Activated CD8-positive, alpha-beta T cell treated with anti-CD3 and anti-CD28 coated beads for 36 hours (primary cell): ENCODE measurements around the gene DCXR. TPM values are rescaled to one million over a fixed set of nuclear protein-coding genes. Genes with fewer than 3 reads are reported as not detected.

Experiments used
- ATAC-seq: fragments of 200-7000 bp; cut with Tn5 transposase; one replicate; pipeline ENCODE4 v1.10.0; 2021; ENCODE audit warnings: mild to moderate bottlenecking, moderate library complexity
- CTCF ChIA-PET: fragments of 350-600 bp; sonication (Branson Sonifier 250); formaldehyde crosslinking; loops from one replicate; lab custom pipeline; 2021; ENCODE audit warnings: antibody characterized with exemption; lab: Charles Lee
- POLR2A ChIA-PET: fragments of 350-600 bp; sonication (Branson Sonifier 250); formaldehyde crosslinking; loops from one replicate; lab custom pipeline; 2021; ENCODE audit warnings: antibody characterized with exemption; lab: Charles Lee
- DNase-seq: peaks from one replicate; pipeline ENCODE4 v3.0.0-alpha.2; 2020
- H3K27ac Mint-ChIP-seq: one replicate; pipeline ENCODE4 v1.8.0; 2021; ENCODE audit warnings: mild to moderate bottlenecking, mixed read lengths
- H3K27me3 Mint-ChIP-seq: one replicate; pipeline ENCODE4 v1.8.0; 2021; ENCODE audit warnings: mixed read lengths
- H3K36me3 Mint-ChIP-seq: one replicate; pipeline ENCODE4 v1.8.0; 2021; ENCODE audit warnings: low read depth, mixed read lengths
- H3K4me1 Mint-ChIP-seq: one replicate; pipeline ENCODE4 v1.8.0; 2021; ENCODE audit warnings: low read depth, mixed read lengths
- H3K4me3 Mint-ChIP-seq: one replicate; pipeline ENCODE4 v1.8.0; 2021; ENCODE audit warnings: mild to moderate bottlenecking, moderate library complexity, mixed read lengths
- H3K9me3 Mint-ChIP-seq: one replicate; pipeline ENCODE4 v1.8.0; 2021; ENCODE audit warnings: mixed read lengths
- CTCF ChIP-seq: fragments of 200-600 bp; IDR thresholded peaks from one replicate; pipeline ENCODE4 v1.8.0; 2022; ENCODE audit warnings: antibody characterized with exemption, mild to moderate bottlenecking
- intact Hi-C: fragments of 100-400 bp; cut with micrococcal nuclease; formaldehyde crosslinking; loops from one replicate; pipeline ENCODE4 v1.10.0; 2022
- total RNA-seq, 2 experiments: library from RNA; stranded (reverse); gene quantifications; one replicate each; pipeline ENCODE4 v1.2.3, GENCODE V29; 2021

Gene DCXR
- total RNA-seq, 2 experiments from 2014 or later: 99.2 to 101 TPM

GRCh38 chr17:82035488-82035887 lies 2.0 kb downstream of the DCXR start:
- CTCF ChIA-PET: interaction anchor here (1.3 to 4.5 kb wide), 3 partner anchors 14 to 76 kb away, joined by 3 to 40 read pairs (median 7); partner anchors contain the start of genes CENPX and LRRC45
- Mint-ChIP-seq H3K27me3 (no peaks in the 10 kb centered on the region), H3K27ac (no peak overlapping the region), H3K4me1 (peaks cover 16% of the 10 kb centered on the region), H3K36me3 (peaks cover 6% of the 10 kb centered on the region), H3K4me3 (peak overlapping the region; percentile 57), H3K9me3 (no peaks in the 10 kb centered on the region)
- no peak for TF ChIP-seq CTCF
- DNase-seq (no peak), ATAC-seq (no peak)
- intact Hi-C loops: no loop called here
- POLR2A ChIA-PET: interaction anchor here (1.0 to 2.1 kb wide), 6 partner anchors 10 to 166 kb away, joined by 3 to 6 read pairs (median 4); partner anchors contain the start of genes CENPX and LRRC45

- CTCF ChIA-PET: interaction anchor here (1.3 to 4.5 kb wide), 3 partner anchors 13 to 75 kb away, joined by 3 to 40 read pairs (median 7); partner anchors contain the start of genes CENPX and LRRC45
- TF ChIP-seq CTCF: no peak
- POLR2A ChIA-PET: interaction anchor here (0.6 to 2.1 kb wide), 5 partner anchors 9 to 167 kb away, joined by 3 to 6 read pairs (median 4); partner anchors contain the start of genes CENPX and LRRC45
- ATAC-seq: no peak
- DNase-seq: no peak
- Mint-ChIP-seq H3K27me3 (no peaks in the 10 kb centered on the region), H3K4me3 (no peak overlapping the region), H3K4me1 (peaks cover 22% of the 10 kb centered on the region), H3K9me3 (no peaks in the 10 kb centered on the region), H3K27ac (no peak overlapping the region), H3K36me3 (peaks cover 6% of the 10 kb centered on the region)
- intact Hi-C loops: no loop called here
Measured at GRCh38 chr17:82034371-82035011, 3.0 kb downstream of the DCXR start.

GRCh38 chr17:82033359-82034085 lies 4.0 kb downstream of the DCXR start:
- no peak for TF ChIP-seq CTCF
- Mint-ChIP-seq H3K4me1 (peaks cover 18% of the 10 kb centered on the region), H3K27me3 (no peaks in the 10 kb centered on the region), H3K9me3 (no peaks in the 10 kb centered on the region), H3K27ac (no peak overlapping the region), H3K36me3 (peaks cover 6% of the 10 kb centered on the region), H3K4me3 (no peak overlapping the region)
- POLR2A ChIA-PET: interaction anchor here (1.0 kb wide), 1 partner anchor 88 kb away, joined by 3 read pairs; no protein-coding TSS in a partner anchor
- no peak for DNase-seq
- CTCF ChIA-PET: interaction anchor here (0.8 to 1.1 kb wide), 2 partner anchors 11 to 74 kb away, joined by 3 to 4 read pairs; partner anchors contain the start of genes CENPX and LRRC45
- no peak for ATAC-seq
- intact Hi-C loops: no loop called here

- TF ChIP-seq CTCF: no peak
- H3K36me3 Mint-ChIP-seq: peaks cover 6% of the 10 kb centered on the region
- peak overlapping the region; percentile 47 for H3K4me3 Mint-ChIP-seq
- no peaks in the 10 kb centered on the region for H3K27me3 Mint-ChIP-seq
- peaks cover 13% of the 10 kb centered on the region for H3K4me1 Mint-ChIP-seq
- ChIA-PET CTCF (interaction anchor here (1.1 to 3.8 kb wide), 2 partner anchors 9 to 73 kb away, joined by 3 to 18 read pairs; partner anchors contain the start of genes CENPX and LRRC45), POLR2A (no interaction called here)
- DNase-seq (peak; percentile 53), ATAC-seq (peak; percentile 48)
- no peaks in the 10 kb centered on the region for H3K9me3 Mint-ChIP-seq
- intact Hi-C loops: no loop called here
- no peak overlapping the region for H3K27ac Mint-ChIP-seq
Measured at GRCh38 chr17:82031885-82032627, 5.4 kb downstream of the DCXR start.
